Kidney (tissue), 14 donors: ENCODE data around the gene FAM83E. TPM values are rescaled to one million over a fixed set of nuclear protein-coding genes. Genes with fewer than 3 reads are reported as not detected.
"Not testable (repeated sequence)": the region's sequence is repeated elsewhere in the genome, so short reads cannot be mapped to it uniquely, and the experiment has no call there.

Experiments
- DNase-seq, 5 donors: peaks; one replicate each; pipeline ENCODE4 v3.0.0-alpha.2; 2013 to 2020
- FAIRE-seq: peaks from 2 replicates; lab custom pipeline; 2012; peaks lifted over from hg19 to GRCh38; lab: Jason Lieb, UNC
- H3K27ac ChIP-seq, 2 donors: one replicate each; pipeline ENCODE4 v1.7.0; 2013; ENCODE audit warnings: low read depth in 2 of 2, low read length in 2 of 2, inconsistent platforms in 1 of 2
- H3K27me3 ChIP-seq: one replicate; pipeline ENCODE4 v1.7.1; 2013; ENCODE audit warnings: low read length, inconsistent platforms; ENCODE audit not compliant: control insufficient read depth, insufficient read depth
- H3K36me3 ChIP-seq, 3 donors: one replicate each; pipeline versions ENCODE4 v1.7.0 to v1.7.1; 2013; ENCODE audit warnings: low read length in 3 of 3, control low read depth in 1 of 3, inconsistent platforms in 1 of 3; ENCODE audit not compliant: insufficient read depth in 3 of 3, control insufficient read depth in 2 of 3
- H3K4me1 ChIP-seq, 3 donors: one replicate each; pipeline versions ENCODE4 v1.7.0 to v1.7.1; 2013; ENCODE audit warnings: low read length in 3 of 3, inconsistent platforms in 1 of 3, low read depth in 1 of 3; ENCODE audit not compliant: control insufficient read depth in 2 of 3, insufficient read depth in 2 of 3
- H3K4me3 ChIP-seq, 3 donors: one replicate each; pipeline versions ENCODE4 v1.7.0 to v1.8.1; 2013; ENCODE audit warnings: low read length in 3 of 3, control low read depth in 1 of 3, inconsistent platforms in 1 of 3
- H3K9ac ChIP-seq, 3 donors: one replicate each; pipeline versions ENCODE4 v1.7.0 to v1.7.1; 2013; ENCODE audit warnings: low read length in 3 of 3, control low read depth in 1 of 3, inconsistent platforms in 1 of 3
- H3K9me3 ChIP-seq, 3 donors: one replicate each; pipeline versions ENCODE4 v1.7.0 to v1.7.1; 2013; ENCODE audit warnings: low read length in 3 of 3, control low read depth in 1 of 3, inconsistent platforms in 1 of 3; ENCODE audit not compliant: control insufficient read depth in 2 of 3, insufficient read depth in 1 of 3
- intact Hi-C: fragments of 100-400 bp; cut with DNase I; formaldehyde crosslinking; loops from one replicate; pipeline ENCODE4 v1.11.1; 2022
- polyA plus RNA-seq: library from polyadenylated mRNA; stranded (reverse); fragments of 350-450 nt; fragmentation: Illumina TruSeq; extraction: RNeasy Lipid Tissue Mini Kit (QIAGEN cat#74804); gene quantifications from one replicate; pipeline ENCODE4 v1.2.3, GENCODE V29; 2014; ENCODE audit warnings: low read depth, low replicate concordance; ENCODE audit not compliant: insufficient read depth
- total RNA-seq: library from RNA; stranded (reverse); fragmentation: NEBNext Ultra II Directional; extraction: Animal tissue kit (Norgen Biotek cat#: 25700); gene quantifications from one replicate; pipeline ENCODE4 v1.2.1, GENCODE V29; 2021
- TF ChIP-seq, protein P1 (sequence below): IDR thresholded peaks from 3 replicates; pipeline ENCODE4 v1.5.1; 2012; ENCODE audit warnings: mild to moderate bottlenecking, moderate library complexity, borderline replicate concordance; ENCODE audit not compliant: insufficient read depth; ENCODE audit errors: extremely low read depth
- donor health status: control.
- donor health status: control.
- donor health status: control.
- donor health status: control.
- donor health status: control.
- donor health status: DM: yes; HTN: yes; CAD: no.
- donor health status: Normal renal cell carcinoma (clear cell type).

Gene FAM83E
- total and polyA plus RNA-seq, 2 donors from 2014 or later: 0.41 to 15.9 TPM

DNA sequence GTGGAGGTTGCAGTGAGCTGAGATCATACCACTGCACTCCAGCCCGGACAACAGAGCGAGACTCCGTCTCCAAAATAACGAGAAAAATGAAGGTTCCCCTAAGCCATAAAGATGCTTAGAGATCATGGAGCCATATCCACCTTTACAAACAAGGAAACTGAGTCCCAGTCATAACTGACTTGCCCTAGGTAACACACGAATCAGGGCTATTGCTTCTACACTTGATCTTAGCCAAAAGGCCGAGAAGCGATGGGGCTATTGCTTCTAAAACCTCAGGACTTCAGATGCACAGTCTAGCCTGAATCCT is 19.1 kb upstream of the FAM83E start:
- H3K27me3 ChIP-seq: no peaks in the 10 kb centered on the region
- intact Hi-C loops: no loop called here
- FAIRE-seq: no peak
- H3K4me1 ChIP-seq: peaks cover 8 to 36% (median 34%) of the 10 kb centered on the region in 3 donors
- H3K9me3 ChIP-seq: no peaks in the 10 kb centered on the region
- no peak for DNase-seq
- peak overlapping the region in 2 of 3 donors; percentile 87 to 97 for H3K9ac ChIP-seq
- TF ChIP-seq, protein P1, sequence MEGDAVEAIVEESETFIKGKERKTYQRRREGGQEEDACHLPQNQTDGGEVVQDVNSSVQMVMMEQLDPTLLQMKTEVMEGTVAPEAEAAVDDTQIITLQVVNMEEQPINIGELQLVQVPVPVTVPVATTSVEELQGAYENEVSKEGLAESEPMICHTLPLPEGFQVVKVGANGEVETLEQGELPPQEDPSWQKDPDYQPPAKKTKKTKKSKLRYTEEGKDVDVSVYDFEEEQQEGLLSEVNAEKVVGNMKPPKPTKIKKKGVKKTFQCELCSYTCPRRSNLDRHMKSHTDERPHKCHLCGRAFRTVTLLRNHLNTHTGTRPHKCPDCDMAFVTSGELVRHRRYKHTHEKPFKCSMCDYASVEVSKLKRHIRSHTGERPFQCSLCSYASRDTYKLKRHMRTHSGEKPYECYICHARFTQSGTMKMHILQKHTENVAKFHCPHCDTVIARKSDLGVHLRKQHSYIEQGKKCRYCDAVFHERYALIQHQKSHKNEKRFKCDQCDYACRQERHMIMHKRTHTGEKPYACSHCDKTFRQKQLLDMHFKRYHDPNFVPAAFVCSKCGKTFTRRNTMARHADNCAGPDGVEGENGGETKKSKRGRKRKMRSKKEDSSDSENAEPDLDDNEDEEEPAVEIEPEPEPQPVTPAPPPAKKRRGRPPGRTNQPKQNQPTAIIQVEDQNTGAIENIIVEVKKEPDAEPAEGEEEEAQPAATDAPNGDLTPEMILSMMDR: no peak
- H3K4me3 ChIP-seq: peak overlapping the region; percentile 42 to 69 (median 63)
- H3K27ac ChIP-seq: peak overlapping the region; percentile 78 to 98
- H3K36me3 ChIP-seq: peaks cover 0 to 6% (median 5%) of the 10 kb centered on the region in 3 donors

DNA sequence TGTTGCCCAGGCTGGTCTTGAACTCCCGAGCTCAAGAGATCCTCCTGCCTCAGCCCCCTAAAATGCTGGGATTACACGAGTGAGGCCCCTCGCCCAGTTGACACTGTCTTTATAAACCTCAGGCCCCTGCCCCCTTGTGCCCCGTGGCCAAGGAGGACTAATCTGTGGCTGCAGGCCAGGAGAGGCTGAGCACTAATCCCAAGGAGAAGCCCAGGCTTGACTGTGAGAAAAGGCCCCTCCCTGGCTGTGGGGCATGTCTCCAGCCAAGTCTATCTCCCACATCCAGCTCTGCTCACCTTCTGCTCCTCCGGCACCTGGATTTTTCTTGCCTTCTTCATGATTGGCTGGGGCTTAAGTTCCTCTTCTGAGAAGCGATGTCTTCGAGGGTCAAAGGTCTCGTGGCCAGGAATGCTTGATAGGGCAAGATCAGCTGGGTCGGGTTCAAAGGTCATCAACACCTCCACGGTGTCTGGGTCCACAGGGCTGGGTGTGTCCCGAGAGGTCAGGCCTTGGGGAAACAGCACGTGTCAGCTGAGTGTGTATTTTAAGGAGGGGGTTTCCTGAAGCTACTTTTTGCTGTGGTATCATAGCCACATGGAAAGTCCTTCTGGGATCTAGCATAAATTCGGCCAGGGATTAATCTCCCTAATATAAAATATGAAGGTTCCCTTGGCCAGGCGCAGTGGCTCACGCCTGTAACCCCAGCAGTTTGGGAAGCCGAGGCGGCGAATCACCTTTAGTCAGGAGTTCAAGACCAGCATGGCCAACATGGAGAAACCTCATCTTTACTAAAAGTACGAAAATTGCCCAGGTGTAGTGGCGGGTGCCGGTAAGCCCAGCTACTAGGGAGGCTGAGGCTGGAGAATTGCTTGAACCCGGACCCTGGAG is 18.5 kb upstream of the FAM83E start:
- Histone ChIP-seq H3K27ac (peak overlapping the region; percentile 78 to 98), H3K9ac (peak overlapping the region in 2 of 3 donors; percentile 87 to 97), H3K4me3 (peak overlapping the region in 1 of 3 donors; percentile 63), H3K36me3 (peaks cover 0 to 6% (median 5%) of the 10 kb centered on the region in 3 donors), H3K9me3 (no peaks in the 10 kb centered on the region), H3K27me3 (no peaks in the 10 kb centered on the region), H3K4me1 (peaks cover 5 to 30% (median 30%) of the 10 kb centered on the region in 3 donors)
- TF ChIP-seq, protein P1: no peak
- intact Hi-C loops: no loop called here
- DNase-seq (peak in 2 of 5 donors; percentile 77 to 84), FAIRE-seq (no peak)

DNA sequence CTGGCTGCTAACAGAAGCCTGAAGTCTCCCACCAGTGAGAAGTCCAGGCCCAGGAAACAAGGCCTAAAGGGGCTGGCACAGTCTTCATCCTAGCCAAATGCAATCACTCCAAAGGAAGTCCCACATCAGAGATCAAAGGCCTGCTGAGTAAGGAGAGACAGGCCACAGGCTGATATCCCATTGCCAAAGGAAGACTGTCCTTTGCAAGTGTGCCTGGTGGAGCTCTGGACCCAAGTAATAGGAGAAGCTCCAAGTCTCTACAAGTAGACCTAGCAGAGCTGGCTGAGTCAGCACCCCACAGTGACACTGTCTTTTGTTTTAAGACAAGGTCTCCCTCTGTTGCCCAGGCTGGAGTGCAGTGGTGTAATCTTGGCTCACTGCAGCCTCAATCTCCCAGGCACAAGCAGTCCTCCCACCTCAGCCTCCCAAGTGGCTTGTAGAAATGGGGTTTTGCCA is 17.8 kb upstream of the FAM83E start:
- H3K27me3 ChIP-seq: no peaks in the 10 kb centered on the region
- FAIRE-seq: no peak
- intact Hi-C loops: no loop called here
- peaks cover 4 to 28% (median 28%) of the 10 kb centered on the region in 3 donors for H3K4me1 ChIP-seq
- peaks cover 0 to 6% (median 5%) of the 10 kb centered on the region in 3 donors for H3K36me3 ChIP-seq
- no peak overlapping the region for H3K9ac ChIP-seq
- no peak overlapping the region for H3K27ac ChIP-seq
- H3K4me3 ChIP-seq: peak overlapping the region in 1 of 3 donors; percentile 5
- DNase-seq: peak in 4 of 5 donors; percentile 52 to 77 (median 62)
- TF ChIP-seq, protein P1: no peak
- no peaks in the 10 kb centered on the region for H3K9me3 ChIP-seq

DNA sequence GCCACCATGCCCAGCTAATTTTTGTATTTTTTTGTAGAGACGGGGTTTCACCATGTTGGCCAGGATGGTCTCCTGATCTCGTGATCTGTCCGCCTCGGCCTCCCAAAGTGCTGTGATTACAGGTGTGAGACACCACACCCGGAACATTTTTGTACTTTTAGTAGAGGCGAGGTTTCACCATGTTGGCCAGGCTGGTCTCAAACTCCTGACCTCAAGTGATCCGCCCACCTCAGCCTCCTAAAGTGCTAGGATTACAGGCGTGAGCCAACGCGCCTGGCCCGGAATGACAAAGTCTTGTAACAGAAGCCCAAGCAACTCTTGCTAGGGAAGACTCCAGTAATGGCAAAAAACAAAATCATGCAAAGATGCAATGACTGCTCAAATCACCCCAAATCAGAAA is 17.4 kb upstream of the FAM83E start:
- H3K9me3 ChIP-seq, H3K27ac ChIP-seq, DNase-seq, H3K36me3 ChIP-seq, FAIRE-seq, H3K9ac ChIP-seq, intact Hi-C loops, H3K27me3 ChIP-seq, H3K4me3 ChIP-seq: not testable (repeated sequence)
- peaks cover 4 to 31% (median 28%) of the 10 kb centered on the region in 3 donors for H3K4me1 ChIP-seq
